GM12892 (cell line): ENCODE results near the gene BSCL2.

Source experiments
- POLR2A ChIP-seq: IDR thresholded peaks from 2 replicates; pipeline ENCODE4 v1.6.1; 2011; ENCODE audit warnings: low read depth, low read length, control low read depth
- TAF1 ChIP-seq: IDR thresholded peaks from 2 replicates; pipeline ENCODE4 v1.6.1; 2011; ENCODE audit warnings: low read depth, mild to moderate bottlenecking, control low read depth, low read length, borderline replicate concordance

DNA sequence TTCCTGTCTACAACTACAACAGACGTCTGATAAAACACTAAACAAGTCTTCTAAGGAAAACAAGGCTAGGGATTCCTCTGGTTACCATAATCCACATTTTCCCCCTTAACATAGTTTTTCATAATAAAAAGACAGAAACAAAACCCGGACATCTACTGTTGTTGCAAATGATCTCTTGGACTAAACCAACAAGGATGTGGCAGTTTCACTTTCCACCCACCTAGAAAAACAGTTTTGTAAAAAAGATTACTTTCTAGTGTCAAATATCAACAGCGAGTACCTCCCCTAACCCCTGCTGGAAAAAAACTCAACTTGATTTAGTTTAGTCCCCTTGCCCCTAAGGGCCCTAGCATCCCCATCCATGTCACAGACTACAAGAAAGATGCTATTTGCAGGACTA lies 5.6 kb upstream of the BSCL2 start:
- TF ChIP-seq TAF1 (no peak), POLR2A (no peak)
